GM21723 (cell line): Measurements from ENCODE around the gene MTERF4.
"Not testable (repeated sequence)": the region's sequence is repeated elsewhere in the genome, so short reads cannot be mapped to it uniquely, and the experiment has no call there.

Experiments
- ATAC-seq: cut with Tn5 transposase; IDR thresholded peaks from one replicate; pipeline ENCODE4 v1.9.1; 2021; ENCODE audit warnings: mild to moderate bottlenecking, moderate library complexity; ENCODE audit not compliant: unreplicated experiment

Gene MTERF4

GRCh38 chr2:241112592-241112991, 10.5 kb upstream of the MTERF4 start:
- no peak for ATAC-seq

GRCh38 chr2:241112046-241112445, 10.0 kb upstream of the MTERF4 start:
- no peak for ATAC-seq

- ATAC-seq = peak; percentile 15
Measured at GRCh38 chr2:241111440-241111805, 9.3 kb upstream of the MTERF4 start.

GRCh38 chr2:241110607-241111439, 8.7 kb upstream of the MTERF4 start:
- ATAC-seq = peak; percentile 53

GRCh38 chr2:241110089-241110606, 8.1 kb upstream of the MTERF4 start:
- ATAC-seq = peak; percentile 27

- no peak for ATAC-seq
Measured at GRCh38 chr2:241109210-241110088, 7.4 kb upstream of the MTERF4 start.

- ATAC-seq = no peak
Measured at GRCh38 chr2:241108271-241109209, 6.5 kb upstream of the MTERF4 start.

GRCh38 chr2:241107031-241107783, 5.1 kb upstream of the MTERF4 start:
- no peak for ATAC-seq

- ATAC-seq = no peak
Measured at GRCh38 chr2:241105641-241106040, 3.6 kb upstream of the MTERF4 start.

GRCh38 chr2:241104611-241105010, 2.5 kb upstream of the MTERF4 start:
- ATAC-seq = not testable (repeated sequence)

- no peak for ATAC-seq
Measured at GRCh38 chr2:241103176-241103595, 1.1 kb upstream of the MTERF4 start.

- ATAC-seq = no peak
Measured at GRCh38 chr2:241099246-241099645, 2.8 kb downstream of the MTERF4 start.

- ATAC-seq = peak; percentile 46
Measured at GRCh38 chr2:241096979-241097378, 5.1 kb downstream of the MTERF4 start.

GRCh38 chr2:241095594-241096290, 6.3 kb downstream of the MTERF4 start:
- no peak for ATAC-seq

GRCh38 chr2:241094924-241095420, 7.1 kb downstream of the MTERF4 start:
- ATAC-seq = no peak

- ATAC-seq = no peak
Measured at GRCh38 chr2:241094172-241094571, 7.9 kb downstream of the MTERF4 start.

GRCh38 chr2:241093133-241093781, 8.8 kb downstream of the MTERF4 start:
- ATAC-seq = not testable (repeated sequence)

- ATAC-seq = no peak
Measured at GRCh38 chr2:241092677-241093076, 9.4 kb downstream of the MTERF4 start.
